Measurements from ENCODE around the gene VAT1L.

- TF ChIP-seq EZH2 (IDR thresholded peaks at IDR 0.05; ENCODE audit: insufficient read depth, poor library complexity, severe bottlenecking) (no peak), EZH2phosphoT487 (IDR thresholded peaks at IDR 0.05; ENCODE audit: insufficient read depth, low read depth) (no peak)
These were observed 140.6 kb downstream of the VAT1L start for GRCh38 chr16:77929004-77929403.
